ENCODE data around the gene ATG7.

DNA sequence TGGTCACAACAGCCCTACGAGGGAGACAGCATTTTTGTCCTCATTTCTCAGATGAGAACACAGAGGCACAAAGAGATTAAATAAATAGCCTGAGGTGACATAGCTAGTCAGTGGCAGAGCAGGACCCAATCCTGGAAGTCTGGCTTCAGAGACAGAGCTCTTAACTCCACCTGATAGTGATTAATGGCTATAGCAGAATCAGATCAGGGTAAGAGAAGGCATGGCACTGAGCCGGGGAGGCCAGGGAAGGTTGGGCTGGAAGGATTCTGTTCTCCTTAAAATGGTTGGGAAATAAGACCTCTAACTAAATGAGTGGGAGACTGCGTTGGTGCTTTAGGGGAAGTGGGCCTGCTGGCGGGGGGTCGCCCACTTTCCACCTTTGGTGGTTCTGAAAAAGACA lies 267.0 kb downstream of the ATG7 start:
- no peak for TF ChIP-seq POLR2AphosphoS5 (IDR thresholded peaks at IDR 0.05)
- TF ChIP-seq, protein P1, sequence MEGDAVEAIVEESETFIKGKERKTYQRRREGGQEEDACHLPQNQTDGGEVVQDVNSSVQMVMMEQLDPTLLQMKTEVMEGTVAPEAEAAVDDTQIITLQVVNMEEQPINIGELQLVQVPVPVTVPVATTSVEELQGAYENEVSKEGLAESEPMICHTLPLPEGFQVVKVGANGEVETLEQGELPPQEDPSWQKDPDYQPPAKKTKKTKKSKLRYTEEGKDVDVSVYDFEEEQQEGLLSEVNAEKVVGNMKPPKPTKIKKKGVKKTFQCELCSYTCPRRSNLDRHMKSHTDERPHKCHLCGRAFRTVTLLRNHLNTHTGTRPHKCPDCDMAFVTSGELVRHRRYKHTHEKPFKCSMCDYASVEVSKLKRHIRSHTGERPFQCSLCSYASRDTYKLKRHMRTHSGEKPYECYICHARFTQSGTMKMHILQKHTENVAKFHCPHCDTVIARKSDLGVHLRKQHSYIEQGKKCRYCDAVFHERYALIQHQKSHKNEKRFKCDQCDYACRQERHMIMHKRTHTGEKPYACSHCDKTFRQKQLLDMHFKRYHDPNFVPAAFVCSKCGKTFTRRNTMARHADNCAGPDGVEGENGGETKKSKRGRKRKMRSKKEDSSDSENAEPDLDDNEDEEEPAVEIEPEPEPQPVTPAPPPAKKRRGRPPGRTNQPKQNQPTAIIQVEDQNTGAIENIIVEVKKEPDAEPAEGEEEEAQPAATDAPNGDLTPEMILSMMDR (IDR thresholded peaks at IDR 0.05): no peak
- TF ChIP-seq POLR2A (IDR thresholded peaks at IDR 0.05): no peak
- TF ChIP-seq EP300 (IDR thresholded peaks at IDR 0.05): no peak
